Endothelial cell of umbilical vein (primary cell): Measurements from ENCODE around the gene SNAP25.

Experiments used
- EZH2 ChIP-seq: IDR thresholded peaks from 2 replicates; pipeline ENCODE4 v1.6.1; 2012; ENCODE audit warnings: borderline replicate concordance, low read depth, mild to moderate bottlenecking, moderate library complexity, low read length, inconsistent platforms; ENCODE audit not compliant: severe bottlenecking
- GATA2 ChIP-seq: IDR thresholded peaks from 2 replicates; pipeline ENCODE4 v1.7.0; 2011; ENCODE audit warnings: low read depth, mild to moderate bottlenecking, moderate library complexity, mixed read lengths, low read length; ENCODE audit not compliant: insufficient read length, insufficient read depth
- JUN ChIP-seq: IDR thresholded peaks from 2 replicates; pipeline ENCODE4 v1.6.1; 2011; ENCODE audit warnings: borderline replicate concordance, low read depth; ENCODE audit not compliant: insufficient read length, insufficient read depth
- MYC ChIP-seq: IDR thresholded peaks from one replicate; pipeline ENCODE4 v1.6.1; 2011; ENCODE audit warnings: mild to moderate bottlenecking, low read depth, low read length
- POLR2AphosphoS5 ChIP-seq: IDR thresholded peaks from 2 replicates; pipeline ENCODE4 v1.6.1; 2012; ENCODE audit warnings: low read depth, mild to moderate bottlenecking, control low read depth, low read length, moderate library complexity; ENCODE audit not compliant: insufficient read depth
- TF ChIP-seq, protein P1 (sequence below), 2 donors: IDR thresholded peaks; 1 replicate in 1 of 2; 2 replicates in 1 of 2; pipeline ENCODE4 v1.5.1; 2011; ENCODE audit warnings: low read length in 2 of 2, mild to moderate bottlenecking in 2 of 2, moderate library complexity in 2 of 2, control low read depth in 1 of 2, inconsistent platforms in 1 of 2, low read depth in 1 of 2; ENCODE audit not compliant: insufficient read depth in 1 of 2; ENCODE audit errors: extremely low read depth in 1 of 2

DNA sequence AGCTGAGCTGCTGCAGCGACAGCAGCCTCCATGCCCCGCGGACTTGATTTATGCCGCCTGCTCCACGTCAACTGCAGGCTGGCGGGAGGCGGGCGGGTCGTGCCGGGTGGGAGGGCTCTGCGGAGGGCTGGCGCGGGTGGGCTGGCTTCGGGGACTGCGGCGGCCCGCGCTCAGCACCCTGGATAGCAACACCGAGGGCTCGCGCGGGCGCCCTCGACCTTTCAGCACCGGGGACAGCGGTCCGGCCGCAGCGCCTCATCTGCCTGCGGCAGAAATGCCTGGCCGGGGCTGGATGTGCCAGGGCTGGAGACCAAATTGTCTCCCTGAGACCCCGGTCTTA lies 792 bp downstream of the SNAP25 start:
- TF ChIP-seq, protein P1, sequence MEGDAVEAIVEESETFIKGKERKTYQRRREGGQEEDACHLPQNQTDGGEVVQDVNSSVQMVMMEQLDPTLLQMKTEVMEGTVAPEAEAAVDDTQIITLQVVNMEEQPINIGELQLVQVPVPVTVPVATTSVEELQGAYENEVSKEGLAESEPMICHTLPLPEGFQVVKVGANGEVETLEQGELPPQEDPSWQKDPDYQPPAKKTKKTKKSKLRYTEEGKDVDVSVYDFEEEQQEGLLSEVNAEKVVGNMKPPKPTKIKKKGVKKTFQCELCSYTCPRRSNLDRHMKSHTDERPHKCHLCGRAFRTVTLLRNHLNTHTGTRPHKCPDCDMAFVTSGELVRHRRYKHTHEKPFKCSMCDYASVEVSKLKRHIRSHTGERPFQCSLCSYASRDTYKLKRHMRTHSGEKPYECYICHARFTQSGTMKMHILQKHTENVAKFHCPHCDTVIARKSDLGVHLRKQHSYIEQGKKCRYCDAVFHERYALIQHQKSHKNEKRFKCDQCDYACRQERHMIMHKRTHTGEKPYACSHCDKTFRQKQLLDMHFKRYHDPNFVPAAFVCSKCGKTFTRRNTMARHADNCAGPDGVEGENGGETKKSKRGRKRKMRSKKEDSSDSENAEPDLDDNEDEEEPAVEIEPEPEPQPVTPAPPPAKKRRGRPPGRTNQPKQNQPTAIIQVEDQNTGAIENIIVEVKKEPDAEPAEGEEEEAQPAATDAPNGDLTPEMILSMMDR (IDR thresholded peaks at IDR 0.05; ENCODE audit: extremely low read depth in 1 of 2, insufficient read depth in 1 of 2, low read depth in 1 of 2, low read length in 2 of 2) = peak in 1 of 2 donors; percentile 3
- no peak for TF ChIP-seq GATA2
- TF ChIP-seq POLR2AphosphoS5 = peak; percentile 38
- TF ChIP-seq JUN = no peak
- no peak for TF ChIP-seq EZH2
- TF ChIP-seq MYC = no peak
